ENCODE measurements around the gene PRKCI.
"Not testable (repeated sequence)": the region's sequence is repeated elsewhere in the genome, so short reads cannot be mapped to it uniquely, and the experiment has no call there.

Gene PRKCI

DNA sequence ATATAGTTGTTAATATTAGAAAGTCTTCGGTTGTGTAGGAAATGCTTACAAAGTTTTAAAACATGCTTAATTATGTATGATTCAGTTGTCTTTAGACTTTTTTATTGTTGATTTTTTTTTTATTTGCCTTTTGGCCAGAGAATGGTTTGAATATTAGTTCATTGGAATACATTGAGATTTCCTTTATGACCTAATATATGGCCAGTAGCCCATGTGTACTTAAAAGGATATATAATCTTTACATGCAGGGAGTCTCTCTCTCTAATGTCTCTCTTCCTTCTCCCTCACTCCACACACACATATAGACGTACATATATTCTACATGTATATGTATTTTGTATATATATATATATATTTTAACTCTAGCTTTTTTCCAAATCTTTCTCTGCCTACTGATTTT is 68.0 kb downstream of the PRKCI start:
- DNase-seq (ENCODE audit: low read depth): no peak

DNA sequence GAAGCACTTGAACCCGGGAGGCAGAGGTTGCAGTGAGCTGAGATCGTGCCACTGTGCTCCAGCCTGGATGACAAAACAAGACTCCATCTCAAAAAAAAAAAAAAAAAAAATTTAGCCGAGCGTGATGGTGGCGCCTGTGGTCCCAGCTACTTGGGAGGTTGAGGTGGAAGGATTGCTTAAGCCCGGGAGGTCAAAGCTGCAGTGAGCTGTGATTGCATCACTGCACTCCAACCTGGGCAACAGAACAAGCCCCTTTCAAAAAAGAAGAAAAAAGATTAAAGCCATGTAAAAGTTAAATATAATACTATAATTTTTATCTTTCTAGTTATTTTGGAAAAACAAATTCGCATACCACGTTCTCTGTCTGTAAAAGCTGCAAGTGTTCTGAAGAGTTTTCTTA is 73.4 kb downstream of the PRKCI start:
- no peak for DNase-seq (ENCODE audit: low read depth)

DNA sequence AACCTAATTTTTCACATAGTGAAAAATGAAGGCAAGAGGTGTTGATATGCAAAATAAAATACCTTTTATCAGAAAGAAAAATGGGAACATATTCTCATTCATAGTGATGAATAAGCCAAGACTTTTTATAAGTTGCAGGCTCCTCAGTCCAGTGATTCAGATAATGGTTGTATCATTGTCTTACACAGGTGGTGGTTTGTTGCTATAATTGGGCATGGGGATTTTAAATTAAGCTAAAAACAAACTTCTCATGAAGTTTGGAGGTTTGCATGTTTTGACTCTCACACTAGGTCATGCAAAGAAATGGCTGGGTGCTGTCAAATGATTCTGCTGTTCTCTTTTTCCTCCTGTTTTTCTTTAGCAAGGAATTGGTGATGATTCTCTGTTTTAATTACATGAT is 74.5 kb downstream of the PRKCI start:
- no peak for DNase-seq (ENCODE audit: low read depth)

DNA sequence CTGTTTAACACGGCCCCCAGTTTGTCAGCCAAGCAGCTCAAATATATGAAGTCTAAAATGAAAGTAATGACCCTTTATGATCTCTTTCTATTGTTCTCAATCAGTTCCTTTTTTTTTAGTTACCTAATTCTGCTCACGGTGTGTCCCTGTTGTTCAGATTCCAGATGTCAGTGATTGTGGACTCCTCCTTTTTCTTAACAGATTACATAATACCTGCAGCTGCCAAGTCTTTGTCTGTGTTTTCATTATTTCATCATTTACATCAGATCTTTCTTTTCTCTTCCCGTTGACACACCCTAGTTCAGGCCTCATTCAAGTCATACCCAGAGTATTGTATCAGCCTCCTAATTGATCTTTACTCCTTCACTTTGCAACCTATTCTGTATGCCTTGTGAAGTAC is 79.2 kb downstream of the PRKCI start:
- DNase-seq (ENCODE audit: low read depth): peak; percentile 19

DNA sequence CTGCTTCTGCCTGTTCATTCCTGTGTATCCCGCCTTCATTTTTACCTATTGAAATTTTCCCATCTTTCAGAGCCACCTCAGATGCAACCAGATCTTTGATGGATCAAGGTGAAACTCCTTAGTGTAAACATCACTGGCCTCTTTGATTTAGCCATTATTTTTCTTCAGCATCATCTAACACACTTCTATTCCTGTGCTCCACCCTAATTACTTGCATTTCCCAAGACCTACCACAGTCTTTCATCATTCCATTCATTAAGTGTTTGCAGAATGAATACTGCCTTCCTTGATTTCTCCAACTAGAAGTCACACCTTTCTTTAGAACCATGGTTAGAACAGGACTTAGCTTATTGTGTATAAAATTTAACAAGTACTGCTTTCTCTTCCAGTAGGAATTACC is 79.8 kb downstream of the PRKCI start:
- no peak for DNase-seq (ENCODE audit: low read depth)

DNA sequence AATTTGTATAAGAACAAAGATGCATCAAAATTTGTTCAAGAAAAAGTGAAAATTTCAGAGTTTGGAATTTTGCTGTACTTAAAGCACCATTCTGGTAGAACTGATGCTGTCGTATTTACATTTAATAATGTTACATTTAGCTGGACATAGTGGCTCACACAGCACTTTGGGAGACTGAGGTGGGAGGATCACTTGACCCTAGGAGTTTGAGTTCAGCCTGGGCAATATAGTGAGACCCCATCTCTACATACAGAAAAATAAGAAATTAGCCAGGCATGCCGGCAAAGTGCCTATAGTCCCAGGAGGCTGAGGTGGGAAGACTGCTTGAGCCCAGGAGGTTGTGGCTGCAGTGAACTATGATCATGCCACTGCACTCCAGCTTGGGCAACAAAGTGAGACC is 83.8 kb downstream of the PRKCI start:
- DNase-seq (ENCODE audit: low read depth): no peak

DNA sequence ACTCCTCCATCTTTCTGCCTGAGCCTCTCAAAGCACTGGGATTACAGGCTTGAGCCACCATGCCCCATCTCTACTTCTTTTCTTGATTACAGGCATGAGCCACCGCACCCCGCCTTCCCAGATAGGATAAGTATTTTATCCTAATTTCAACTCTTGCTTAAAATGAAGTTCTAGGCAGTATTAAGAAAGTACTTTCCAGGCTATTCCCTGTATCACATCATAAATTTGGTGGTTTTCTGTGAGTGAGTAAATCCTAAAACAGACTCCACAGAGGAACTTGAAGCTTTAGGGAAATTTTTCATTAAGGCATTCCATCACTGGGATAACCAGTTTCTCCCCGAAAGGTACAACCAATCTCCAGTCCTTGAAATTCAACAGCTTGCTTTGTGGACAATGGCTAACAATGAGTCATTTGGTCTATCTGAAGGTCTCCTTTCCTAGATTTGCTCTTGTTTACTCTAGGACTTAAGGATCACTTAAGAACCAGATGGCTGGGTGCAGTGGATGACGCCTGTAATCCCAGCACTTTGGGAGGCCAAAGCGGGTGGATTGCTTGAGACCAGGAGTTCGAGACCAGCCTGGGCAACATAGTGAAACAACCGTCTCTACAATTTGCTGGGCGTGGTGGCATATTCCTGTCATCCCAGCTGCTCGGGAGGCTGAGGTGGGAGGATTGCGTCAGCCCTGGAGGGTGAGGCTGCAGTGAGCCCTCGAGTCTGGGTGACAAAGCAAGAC is 85.6 kb downstream of the PRKCI start:
- peak; percentile 29 for DNase-seq (ENCODE audit: low read depth)

DNA sequence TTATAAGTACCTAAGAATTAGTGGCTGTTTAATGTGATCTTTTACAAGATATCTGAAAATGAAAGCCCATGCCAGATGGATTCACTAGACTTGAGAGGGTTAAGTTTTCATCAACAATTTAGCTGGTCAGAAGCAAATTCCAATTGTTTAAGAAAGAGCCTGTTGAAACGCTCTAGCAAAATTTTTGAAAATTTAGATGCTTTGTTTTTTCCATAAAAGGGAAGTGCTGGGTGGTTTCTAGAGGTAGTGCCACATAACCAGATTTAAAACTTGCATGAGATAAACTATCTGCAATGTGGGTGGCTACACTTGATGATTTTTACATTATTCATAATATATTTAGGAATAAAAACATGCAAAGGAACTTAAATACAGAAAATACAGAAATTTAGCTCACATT is 86.8 kb downstream of the PRKCI start:
- DNase-seq (ENCODE audit: low read depth): peak; percentile 52

DNA sequence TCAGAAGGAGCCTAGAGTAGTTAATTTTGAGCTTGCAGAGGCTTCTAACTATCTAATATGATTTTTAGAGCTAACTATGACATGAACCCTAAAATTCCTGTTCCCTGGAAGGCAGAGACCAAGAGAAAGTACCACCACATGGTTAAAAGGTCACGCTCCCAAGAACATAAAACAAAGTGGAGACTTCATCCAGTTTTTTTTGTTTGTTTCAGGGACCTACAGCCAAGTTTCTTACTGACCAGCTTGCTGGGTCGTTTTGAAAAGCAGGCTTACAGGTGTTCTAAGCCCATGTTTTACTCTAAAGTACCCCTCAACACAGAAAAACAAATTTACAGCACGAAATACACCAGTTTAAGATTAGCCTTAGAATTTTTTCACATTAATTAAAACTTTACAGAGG is 95.7 kb downstream of the PRKCI start:
- DNase-seq (ENCODE audit: low read depth): no peak

DNA sequence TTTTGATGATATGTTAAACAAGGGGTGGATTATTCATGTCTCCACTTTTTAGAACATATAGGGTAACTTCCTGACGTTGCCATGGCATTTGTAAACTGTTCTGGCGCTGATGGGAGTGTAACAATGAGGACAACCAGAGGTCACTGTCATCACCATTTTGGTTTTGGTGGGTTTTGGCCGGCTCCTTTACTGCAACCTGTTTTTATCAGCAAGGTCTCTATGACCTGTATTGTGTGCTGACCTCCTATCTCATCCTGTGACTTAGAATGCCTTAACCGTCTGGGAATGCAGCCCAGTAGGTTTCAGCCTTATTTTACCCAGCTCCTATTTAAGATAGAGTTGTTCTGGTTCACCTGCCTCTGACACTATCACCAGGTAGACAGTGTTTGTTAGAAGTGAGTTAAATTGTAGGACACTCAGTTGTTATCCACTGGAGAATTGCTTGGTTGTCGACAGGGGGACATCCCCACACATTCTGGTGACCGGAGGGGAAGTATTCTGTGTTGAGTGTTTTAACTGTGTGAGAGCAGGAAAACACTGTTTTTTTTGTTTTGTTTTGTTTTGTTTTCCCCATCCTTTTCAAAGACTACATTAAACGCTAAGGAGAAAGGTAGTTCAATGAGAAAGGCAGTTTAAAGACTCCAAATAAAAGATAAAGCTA is 98.4 kb downstream of the PRKCI start:
- DNase-seq (ENCODE audit: low read depth): no peak

DNA sequence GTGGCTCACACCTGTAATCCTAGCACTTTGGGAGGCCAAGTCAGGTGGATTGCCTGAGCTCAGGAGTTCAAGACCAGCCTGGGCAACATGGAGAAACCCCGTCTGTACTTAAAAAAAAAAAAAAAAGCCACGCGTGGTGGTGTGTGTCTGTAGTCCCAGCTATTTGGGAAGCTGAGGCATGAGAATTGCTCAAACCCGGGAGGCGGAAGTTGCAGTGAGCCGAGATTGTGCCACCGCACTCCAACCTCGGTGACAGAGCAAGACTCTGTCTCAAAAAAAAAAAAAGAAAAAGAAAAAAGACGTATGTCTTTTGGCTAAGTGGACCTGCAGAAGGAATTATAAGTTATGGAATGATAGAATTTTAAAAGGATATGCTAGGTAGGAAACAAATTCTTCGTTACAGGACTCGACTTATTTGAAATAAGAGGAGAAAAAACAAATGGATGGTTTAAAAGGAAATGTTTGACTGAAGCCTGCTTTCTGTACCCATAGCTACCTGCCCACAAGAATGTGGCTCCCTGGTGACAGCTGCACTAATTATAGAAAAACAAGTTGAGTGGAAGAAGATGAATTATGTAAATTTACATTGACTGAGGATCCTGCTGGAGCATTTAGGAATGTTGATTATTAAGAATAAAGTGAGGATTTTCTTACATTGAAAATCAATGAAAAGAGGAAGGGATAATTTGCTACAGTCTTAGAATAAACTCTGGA is 99.3 kb downstream of the PRKCI start:
- peak; percentile 14 for DNase-seq (ENCODE audit: low read depth)

DNA sequence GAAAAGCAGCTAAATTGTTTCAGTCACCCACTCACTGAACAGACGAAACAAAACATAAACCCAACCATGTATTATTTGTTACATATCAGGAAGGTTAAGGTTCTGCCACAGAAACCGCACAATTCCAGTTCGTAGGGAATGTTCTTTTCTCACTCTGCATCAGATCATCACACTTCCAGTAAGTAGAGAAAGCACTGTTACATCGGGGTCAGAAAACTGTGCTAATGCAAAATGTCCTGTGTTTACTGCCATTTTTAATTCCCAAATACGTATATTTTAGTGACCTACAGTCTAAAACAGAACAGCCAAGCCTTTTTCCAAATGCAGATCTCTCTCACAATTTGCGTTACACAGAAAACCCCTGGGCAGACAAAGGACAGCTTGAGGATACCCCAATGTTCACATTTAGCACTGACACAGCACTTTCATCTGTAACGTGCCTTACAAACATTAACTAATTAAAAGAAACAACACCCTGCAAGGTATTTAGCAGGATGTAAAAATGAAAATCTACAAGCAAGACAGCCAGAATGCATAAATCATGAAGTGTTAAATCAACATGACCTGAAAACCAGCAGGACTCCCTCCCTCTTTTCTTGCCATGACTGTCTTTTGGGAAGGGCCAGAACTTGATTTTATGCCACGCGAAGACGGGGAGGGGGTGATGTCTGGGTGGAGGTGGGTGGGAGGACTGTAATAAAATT is 100.5 kb downstream of the PRKCI start:
- no peak for DNase-seq (ENCODE audit: low read depth)

DNA sequence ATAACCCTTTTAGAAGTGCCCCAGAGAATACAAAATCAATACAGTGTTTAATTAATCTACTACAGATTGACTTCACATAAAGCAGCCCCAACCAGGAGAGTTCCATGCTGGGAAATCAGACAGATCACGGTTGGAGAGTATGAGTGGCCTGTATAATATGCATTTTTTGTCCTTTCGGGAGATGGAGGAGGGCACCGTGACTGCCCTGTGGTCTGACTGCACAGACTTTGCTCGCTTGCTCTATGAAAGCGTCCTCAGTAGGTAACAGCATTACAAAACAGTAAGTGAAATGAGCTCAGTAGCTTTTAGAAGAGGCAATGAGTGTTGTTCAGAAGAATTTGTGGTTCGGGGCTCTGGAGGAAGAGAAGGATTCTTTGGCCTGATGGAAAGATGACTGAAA is 101.1 kb downstream of the PRKCI start:
- no peak for DNase-seq (ENCODE audit: low read depth)

DNA sequence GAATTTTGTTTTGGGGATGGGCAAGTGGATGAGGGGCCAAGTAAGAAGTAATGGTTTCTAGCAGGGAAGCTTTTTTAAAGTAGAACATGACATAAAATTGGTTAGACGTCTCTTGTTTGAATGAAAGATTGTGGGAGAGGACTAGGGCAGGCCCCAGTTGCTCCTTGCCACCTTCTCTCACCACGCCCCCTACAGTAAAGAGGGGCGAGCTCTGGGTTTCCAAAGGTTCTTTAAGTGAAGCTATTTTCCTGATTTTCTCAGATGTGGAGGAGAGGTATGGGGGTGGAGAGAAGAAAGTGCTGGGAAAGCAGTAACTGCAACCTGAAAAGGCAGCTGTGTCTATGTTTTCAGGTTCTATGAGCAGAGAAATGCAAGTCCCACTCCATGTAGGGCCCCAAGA is 102.7 kb downstream of the PRKCI start:
- DNase-seq (ENCODE audit: low read depth): no peak

DNA sequence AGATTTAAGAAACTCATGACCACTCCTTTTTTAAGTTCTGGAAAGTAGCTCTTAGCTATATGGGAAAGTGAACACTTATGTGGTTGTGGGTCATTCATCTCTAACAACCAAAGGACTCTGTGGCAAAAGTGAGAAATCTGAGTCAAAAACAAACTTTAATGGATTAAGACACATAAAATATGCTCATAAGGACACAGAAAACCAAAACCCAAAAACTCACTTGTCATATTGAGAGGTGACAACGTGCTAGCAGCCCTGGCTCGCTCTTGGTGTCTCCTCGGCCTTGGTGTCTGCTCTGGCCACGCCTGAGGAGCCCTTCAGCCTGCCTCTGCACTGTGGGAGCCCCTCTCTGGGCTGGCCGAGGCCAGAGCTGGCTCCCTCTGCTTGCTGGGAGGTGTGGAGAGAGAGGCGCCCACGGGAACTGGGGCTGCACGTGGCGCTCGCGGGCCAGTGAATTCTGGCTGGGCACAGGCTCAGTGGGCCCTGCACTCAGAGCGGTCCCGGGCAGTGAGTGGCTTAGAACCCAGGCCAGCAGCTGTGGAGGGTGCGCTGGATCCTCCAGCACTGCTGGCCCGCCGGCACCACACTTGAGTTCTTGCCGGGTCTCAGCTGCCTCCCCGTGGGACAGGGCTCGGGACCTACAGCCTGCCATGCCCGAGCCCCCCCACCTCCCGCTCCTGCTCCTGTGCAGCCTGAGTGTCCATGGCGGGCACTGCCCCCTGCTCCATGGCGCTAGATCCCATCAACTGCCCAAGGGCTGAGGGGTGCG is 105.0 kb downstream of the PRKCI start:
- no peak for DNase-seq (ENCODE audit: low read depth)

DNA sequence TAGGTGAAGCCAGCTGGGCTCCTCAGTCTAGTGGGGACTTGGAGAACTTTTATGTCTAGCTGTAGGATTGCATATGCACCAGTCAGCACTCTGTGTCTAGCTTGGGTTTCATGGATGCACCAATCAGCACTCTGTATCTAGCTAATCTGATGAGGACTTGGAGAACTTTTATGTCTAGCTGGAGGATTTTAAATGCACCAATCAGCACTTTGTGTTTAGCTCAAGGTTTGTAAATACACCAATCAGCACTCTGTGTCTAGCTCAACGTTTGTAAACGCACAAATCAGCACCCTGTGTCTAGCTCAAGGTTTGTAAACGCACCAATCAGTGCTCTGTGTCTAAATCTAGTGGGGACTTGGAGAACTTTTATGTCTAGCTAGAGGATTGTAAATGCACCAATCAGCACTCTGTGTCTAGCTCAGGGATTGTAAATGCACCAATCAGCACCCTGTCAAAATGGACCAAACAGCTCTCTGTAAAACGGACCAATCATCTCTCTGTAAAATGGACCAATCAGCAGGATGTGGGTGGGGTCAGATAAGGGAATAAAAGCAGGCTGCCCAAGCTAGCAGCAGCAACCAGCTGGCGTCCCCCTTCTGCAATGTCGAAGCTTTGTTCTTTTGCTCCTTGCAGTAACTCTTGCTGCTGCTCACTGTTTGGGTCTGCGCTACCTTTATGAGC is 105.8 kb downstream of the PRKCI start:
- DNase-seq (ENCODE audit: low read depth): not testable (repeated sequence)

DNA sequence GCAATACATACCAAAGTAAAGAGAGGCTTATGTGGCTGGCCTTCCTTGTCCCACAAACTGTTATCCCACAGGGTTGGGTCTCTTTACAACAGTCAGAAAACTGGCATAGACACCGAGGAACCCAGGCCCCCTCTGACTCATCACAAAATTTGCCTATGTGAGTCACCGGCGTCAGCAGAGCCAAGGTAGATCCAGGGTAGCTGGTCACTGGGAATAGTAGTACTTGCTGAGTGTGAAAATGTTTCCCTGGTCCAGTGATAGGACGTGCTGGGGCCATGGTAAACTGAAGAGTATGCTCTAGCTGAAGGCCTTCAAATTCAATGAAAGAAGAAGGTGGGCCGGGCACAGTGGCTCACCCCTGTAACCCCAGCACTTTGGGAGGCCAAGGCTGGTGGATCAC is 108.1 kb downstream of the PRKCI start:
- DNase-seq (ENCODE audit: low read depth): peak; percentile 39

DNA sequence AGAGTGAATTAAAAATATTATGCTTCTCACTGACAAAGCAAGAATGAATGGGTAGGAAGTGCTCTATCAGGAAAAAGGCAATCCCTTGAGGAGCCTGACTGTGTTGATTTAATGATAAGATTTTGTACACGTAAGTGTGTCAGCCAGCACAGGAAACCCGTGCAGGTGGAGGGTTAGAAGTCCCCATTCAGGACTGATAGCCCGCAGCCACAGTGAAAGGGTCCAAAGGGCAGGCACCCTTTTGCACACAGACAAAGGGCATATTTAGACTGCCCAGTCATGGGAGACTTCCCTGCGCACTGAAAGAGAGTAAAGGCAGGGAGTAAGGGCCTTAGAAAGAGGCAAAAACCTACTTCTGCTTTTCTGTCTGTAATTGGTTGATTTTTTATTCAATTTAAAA is 108.9 kb downstream of the PRKCI start:
- no peak for DNase-seq (ENCODE audit: low read depth)

DNA sequence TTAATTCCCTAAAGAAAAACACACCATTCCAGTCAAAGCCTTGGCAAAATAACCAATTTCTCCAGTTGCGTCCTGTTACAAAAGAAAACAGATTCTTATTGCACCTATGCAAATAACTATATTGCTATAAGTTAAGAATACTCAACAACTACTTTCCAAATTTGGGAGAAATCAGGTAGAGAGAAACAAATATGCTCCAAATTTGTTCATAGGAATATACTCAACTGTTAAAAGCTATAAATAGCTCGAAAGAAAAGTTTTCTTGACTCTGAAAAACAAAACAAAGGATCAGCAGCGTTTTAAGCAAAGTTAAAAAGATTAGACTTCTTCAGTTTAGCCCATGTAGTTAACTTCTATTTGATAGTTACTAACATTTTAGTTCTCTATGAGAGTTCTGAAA is 115.2 kb downstream of the PRKCI start:
- DNase-seq (ENCODE audit: low read depth): no peak

DNA sequence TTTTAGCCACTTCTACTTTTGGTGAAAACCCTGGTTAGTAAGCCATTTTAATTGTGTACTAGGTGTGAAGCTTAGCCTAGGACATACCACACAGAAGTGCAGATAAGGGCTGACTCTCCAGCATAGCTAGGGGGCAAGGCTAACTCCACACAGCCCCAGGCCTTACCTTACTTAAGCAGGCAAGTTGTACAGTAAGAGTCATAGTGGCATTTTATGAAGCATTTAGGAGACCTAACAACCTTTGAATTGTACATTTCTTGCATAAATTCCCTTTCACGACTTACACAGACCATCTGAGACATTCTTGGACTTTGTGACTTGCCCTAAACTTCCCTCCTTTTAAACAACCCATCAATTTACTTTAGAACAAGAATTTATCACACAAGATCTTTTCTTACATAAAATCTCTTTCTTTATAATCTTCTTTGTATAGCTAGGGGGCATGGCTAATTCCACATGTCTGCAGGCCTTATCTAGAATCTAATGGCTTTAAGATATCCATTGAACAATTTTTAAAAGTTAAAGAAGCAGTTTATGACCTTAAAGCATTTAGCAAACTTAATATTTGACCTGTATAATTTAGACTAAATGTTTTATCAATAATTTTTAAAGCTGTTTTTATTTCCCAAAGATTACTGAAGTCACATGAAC is 116.6 kb downstream of the PRKCI start:
- DNase-seq (ENCODE audit: low read depth): no peak

DNA sequence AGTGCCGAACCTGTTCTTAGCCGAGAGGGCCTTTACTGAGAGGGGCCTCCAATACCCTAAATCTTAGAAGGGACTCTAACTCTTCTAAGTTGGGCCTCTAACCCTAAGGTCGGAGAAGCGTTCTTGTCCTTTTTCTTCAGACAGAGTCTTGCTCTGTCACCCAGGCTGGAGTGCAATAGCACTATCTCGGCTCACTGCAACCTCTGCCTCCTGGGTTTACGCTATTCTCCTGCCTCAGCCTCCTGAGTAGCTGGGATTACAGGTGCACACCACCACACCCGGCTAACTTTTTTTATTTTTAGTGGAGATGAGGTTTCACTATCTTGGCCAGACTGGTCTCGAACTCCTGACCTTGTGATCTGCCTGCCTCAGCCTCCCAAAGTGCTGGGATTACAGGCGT is 120.0 kb downstream of the PRKCI start:
- not testable (repeated sequence) for DNase-seq (ENCODE audit: low read depth)

Data from EH (cell line).